A673 (cell line): ENCODE measurements around the gene SRD5A1. TPM values are rescaled to one million over a fixed set of nuclear protein-coding genes. Genes with fewer than 3 reads are reported as not detected.

Experiments used
- BruUV-seq: library from RNA; stranded (reverse); fragments of 400-500 nt; replicated peaks from 2 replicates; lab custom pipeline; 2021; lab: Mats Ljungman, UMichigan
- CTCF ChIA-PET: fragments of 300-600 bp; sonication (Branson Sonifier 250); formaldehyde crosslinking; loops from one replicate; lab custom pipeline; 2022; ENCODE audit warnings: antibody characterized with exemption; lab: Charles Lee
- POLR2A ChIA-PET: fragments of 300-600 bp; sonication (Branson Sonifier 250); formaldehyde crosslinking; loops from one replicate; lab custom pipeline; 2022; ENCODE audit warnings: antibody characterized with exemption; ENCODE audit not compliant: low non-redundant PET; lab: Charles Lee
- DNase-seq: peaks from one replicate; pipeline ENCODE4 v3.0.0-alpha.2; 2015; ENCODE audit warnings: low spot score
- H3K27ac ChIP-seq: fragments of 200-600 bp; sonication (generic); 2 replicates; pipeline ENCODE4 v1.5.1; 2016; ENCODE audit warnings: mixed run types, low read depth, mild to moderate bottlenecking, mixed read lengths, antibody characterized with exemption, low read length; ENCODE audit not compliant: poor library complexity, severe bottlenecking
- H3K27me3 ChIP-seq: fragments of 200-600 bp; sonication (generic); replicated peaks from 2 replicates; pipeline ENCODE4 v1.6.1; 2017; ENCODE audit warnings: mixed run types, low read depth, mild to moderate bottlenecking, mixed read lengths, antibody characterized with exemption, low read length; ENCODE audit not compliant: insufficient read depth, poor library complexity
- H3K36me3 ChIP-seq: fragments of 200-600 bp; sonication (generic); 2 replicates; pipeline ENCODE4 v1.6.1; 2016; ENCODE audit warnings: mixed run types, mild to moderate bottlenecking, mixed read lengths, antibody characterized with exemption, low read length; ENCODE audit not compliant: insufficient read depth, poor library complexity, severe bottlenecking
- H3K4me1 ChIP-seq: fragments of 200-600 bp; sonication (generic); 2 replicates; pipeline ENCODE4 v1.6.1; 2017; ENCODE audit warnings: mixed run types, mild to moderate bottlenecking, mixed read lengths, antibody characterized with exemption, low read length; ENCODE audit not compliant: insufficient read depth, poor library complexity, severe bottlenecking
- H3K4me3 ChIP-seq: fragments of 200-600 bp; sonication (generic); 2 replicates; pipeline ENCODE4 v1.5.1; 2016; ENCODE audit warnings: low read depth, mixed run types, mild to moderate bottlenecking, mixed read lengths, low read length; ENCODE audit not compliant: poor library complexity, severe bottlenecking
- H3K9me3 ChIP-seq: fragments of 200-600 bp; sonication (generic); 2 replicates; pipeline ENCODE4 v1.6.1; 2016; ENCODE audit warnings: mixed run types, low read depth, mild to moderate bottlenecking, mixed read lengths, antibody characterized with exemption, low read length; ENCODE audit not compliant: poor library complexity, severe bottlenecking
- EZH2 ChIP-seq: fragments of 200-600 bp; sonication (generic); IDR thresholded peaks from 2 replicates; pipeline ENCODE4 v1.6.1; 2017; ENCODE audit warnings: borderline replicate concordance, low read depth, mild to moderate bottlenecking, mixed read lengths, antibody characterized with exemption, low read length; ENCODE audit not compliant: poor library complexity, severe bottlenecking
- intact Hi-C: fragments of 100-400 bp; cut with micrococcal nuclease; formaldehyde crosslinking; loops from one replicate; pipeline ENCODE4 v1.10.0; 2022; ENCODE audit not compliant: unreplicated experiment
- total RNA-seq: library from RNA; stranded (reverse); gene quantifications from 2 replicates; pipeline ENCODE4 v1.2.3, GENCODE V29; 2021
- TF ChIP-seq, protein P1 (sequence below): fragments of 300-800, 200-600 bp; sonication (generic); conservative IDR thresholded peaks from 2 replicates; pipeline ENCODE4 v1.5.1; 2017; ENCODE audit warnings: low read depth, mild to moderate bottlenecking, antibody characterized with exemption, low read length, moderate library complexity, mixed read lengths

Gene SRD5A1
- total RNA-seq, 1 experiment from 2014 or later = 32.0 TPM

- CTCF ChIA-PET = no interaction called here
- H3K36me3 ChIP-seq = no peaks in the 10 kb centered on the region
- BruUV-seq = no TSS peak
Measured at GRCh38 chr5:6686501-6686900, 53.3 kb downstream of the SRD5A1 start.

DNA sequence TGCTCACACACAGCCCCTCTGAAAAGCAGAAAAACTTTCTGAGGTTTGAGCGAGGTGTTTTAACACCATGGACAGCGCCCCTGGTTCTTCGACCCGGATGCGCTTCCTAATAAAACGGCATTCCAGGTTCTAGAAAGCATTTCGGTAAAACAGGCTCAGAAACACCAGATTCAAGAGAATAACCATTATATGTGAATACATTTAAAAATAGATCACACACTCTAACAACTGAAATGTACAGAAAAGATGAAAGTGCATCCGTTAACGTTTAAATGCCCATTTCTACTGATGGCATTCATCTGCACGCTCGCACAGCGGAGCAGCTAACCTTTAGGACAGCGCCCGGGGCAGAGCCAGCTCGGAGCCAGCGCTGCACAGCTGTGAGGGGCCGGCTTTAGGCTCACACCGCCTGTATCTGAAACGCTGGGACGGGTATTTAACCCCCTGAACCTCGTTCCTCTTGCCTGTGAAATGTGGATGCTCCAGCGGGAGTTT is 53.7 kb downstream of the SRD5A1 start:
- H3K27me3 ChIP-seq = peaks cover 39% of the 10 kb centered on the region
- H3K4me1 ChIP-seq = no peaks in the 10 kb centered on the region
- DNase-seq = peak; percentile 45
- no peak overlapping the region for H3K27ac ChIP-seq
- POLR2A ChIA-PET = no interaction called here
- CTCF ChIA-PET = no interaction called here
- no TSS peak for BruUV-seq
- no peaks in the 10 kb centered on the region for H3K9me3 ChIP-seq
- H3K4me3 ChIP-seq = peak overlapping the region; percentile 18
- H3K36me3 ChIP-seq = no peaks in the 10 kb centered on the region
- no peak for TF ChIP-seq EZH2
- TF ChIP-seq, protein P1, sequence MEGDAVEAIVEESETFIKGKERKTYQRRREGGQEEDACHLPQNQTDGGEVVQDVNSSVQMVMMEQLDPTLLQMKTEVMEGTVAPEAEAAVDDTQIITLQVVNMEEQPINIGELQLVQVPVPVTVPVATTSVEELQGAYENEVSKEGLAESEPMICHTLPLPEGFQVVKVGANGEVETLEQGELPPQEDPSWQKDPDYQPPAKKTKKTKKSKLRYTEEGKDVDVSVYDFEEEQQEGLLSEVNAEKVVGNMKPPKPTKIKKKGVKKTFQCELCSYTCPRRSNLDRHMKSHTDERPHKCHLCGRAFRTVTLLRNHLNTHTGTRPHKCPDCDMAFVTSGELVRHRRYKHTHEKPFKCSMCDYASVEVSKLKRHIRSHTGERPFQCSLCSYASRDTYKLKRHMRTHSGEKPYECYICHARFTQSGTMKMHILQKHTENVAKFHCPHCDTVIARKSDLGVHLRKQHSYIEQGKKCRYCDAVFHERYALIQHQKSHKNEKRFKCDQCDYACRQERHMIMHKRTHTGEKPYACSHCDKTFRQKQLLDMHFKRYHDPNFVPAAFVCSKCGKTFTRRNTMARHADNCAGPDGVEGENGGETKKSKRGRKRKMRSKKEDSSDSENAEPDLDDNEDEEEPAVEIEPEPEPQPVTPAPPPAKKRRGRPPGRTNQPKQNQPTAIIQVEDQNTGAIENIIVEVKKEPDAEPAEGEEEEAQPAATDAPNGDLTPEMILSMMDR = no peak
- intact Hi-C loops = no loop called here

More at GRCh38 chr5:6686501-6686900, 53.3 kb downstream of the SRD5A1 start:
- H3K27me3 ChIP-seq = peaks cover 34% of the 10 kb centered on the region
- H3K4me3 ChIP-seq = no peak overlapping the region
- TF ChIP-seq EZH2 = no peak
- TF ChIP-seq, protein P1 = no peak
- H3K9me3 ChIP-seq = no peaks in the 10 kb centered on the region
- no peaks in the 10 kb centered on the region for H3K4me1 ChIP-seq
- no peak for DNase-seq
- POLR2A ChIA-PET = no interaction called here
- no peak overlapping the region for H3K27ac ChIP-seq
- intact Hi-C loops = no loop called here

DNA sequence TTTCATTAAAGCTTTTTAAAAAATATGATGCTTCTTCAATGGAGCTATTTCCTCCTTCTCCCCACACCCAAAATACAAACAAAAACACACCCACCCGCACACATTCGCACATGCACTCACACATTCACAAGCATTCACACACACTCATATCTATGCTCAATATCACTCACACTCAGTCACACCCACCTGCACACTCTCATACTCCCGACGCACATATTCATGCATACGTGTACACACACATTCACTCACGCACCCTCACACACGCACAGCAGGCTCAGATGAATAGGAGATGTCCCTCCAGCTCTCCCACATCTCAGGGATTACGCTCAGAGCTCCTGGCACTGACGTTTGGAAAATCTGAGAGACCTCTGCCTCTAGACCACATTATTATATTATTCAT is 54.3 kb downstream of the SRD5A1 start:
- intact Hi-C loops = no loop called here
- BruUV-seq = no TSS peak
- peaks cover 39% of the 10 kb centered on the region for H3K27me3 ChIP-seq
- H3K9me3 ChIP-seq = no peaks in the 10 kb centered on the region
- no peaks in the 10 kb centered on the region for H3K36me3 ChIP-seq
- TF ChIP-seq EZH2 = no peak
- TF ChIP-seq, protein P1 = no peak
- no peak for DNase-seq
- H3K4me1 ChIP-seq = no peaks in the 10 kb centered on the region
- H3K27ac ChIP-seq = no peak overlapping the region
- CTCF ChIA-PET = no interaction called here
- POLR2A ChIA-PET = no interaction called here
- H3K4me3 ChIP-seq = no peak overlapping the region
